Activated T-helper 2 cell treated with anti-CD3 and anti-CD28 coated beads, Interferon-gamma antibody, Interleukin-2, Interleukin-4, amounts not matched to agents 10 μg/mL and 5 μg/mL and 100 μg/mL, durations not matched to agents 14 hours and 24 hours and 36 hours (primary cell): ENCODE results near the gene CD9. TPM values are rescaled to one million over a fixed set of nuclear protein-coding genes. Genes with fewer than 3 reads are reported as not detected.

Experiments used
- DNase-seq: peaks from one replicate; pipeline ENCODE4 v3.0.0; 2021; ENCODE audit warnings: low spot score
- H3K27ac Mint-ChIP-seq: one replicate; pipeline ENCODE4 v1.8.0; 2021; ENCODE audit warnings: mixed read lengths
- H3K27me3 Mint-ChIP-seq: one replicate; pipeline ENCODE4 v1.8.0; 2021; ENCODE audit warnings: low read depth, mixed read lengths
- H3K36me3 Mint-ChIP-seq: one replicate; pipeline ENCODE4 v1.8.0; 2021; ENCODE audit warnings: low read depth, mixed read lengths
- H3K4me1 Mint-ChIP-seq: one replicate; pipeline ENCODE4 v1.8.0; 2021; ENCODE audit warnings: low read depth, mixed read lengths
- H3K4me3 Mint-ChIP-seq: one replicate; pipeline ENCODE4 v1.8.0; 2021; ENCODE audit warnings: low read depth, mild to moderate bottlenecking, moderate library complexity, mixed read lengths
- H3K9me3 Mint-ChIP-seq: one replicate; pipeline ENCODE4 v1.8.0; 2021; ENCODE audit warnings: mixed read lengths
- intact Hi-C: fragments of 100-400 bp; cut with micrococcal nuclease; formaldehyde crosslinking; loops from one replicate; pipeline ENCODE4 v1.15.1; 2023
- total RNA-seq: library from RNA; stranded (reverse); gene quantifications from 2 replicates; pipeline ENCODE4 v1.2.3, GENCODE V29; 2022

The CD9 gene
- total RNA-seq, 1 donor from 2014 or later: 24.8 TPM

GRCh38 chr12:6233121-6233971 is 33.1 kb downstream of the CD9 start:
- no peak overlapping the region for H3K4me3 Mint-ChIP-seq
- H3K27ac Mint-ChIP-seq: no peak overlapping the region
- no peak for DNase-seq
- H3K4me1 Mint-ChIP-seq: peaks cover 22% of the 10 kb centered on the region
- intact Hi-C loops: loop anchor here (5.0 kb wide), 1 partner anchor 34 kb away; no protein-coding TSS in a partner anchor
- H3K36me3 Mint-ChIP-seq: no peaks in the 10 kb centered on the region
- H3K9me3 Mint-ChIP-seq: no peaks in the 10 kb centered on the region
- H3K27me3 Mint-ChIP-seq: no peaks in the 10 kb centered on the region

- DNase-seq: no peak
- no peaks in the 10 kb centered on the region for H3K9me3 Mint-ChIP-seq
- no peak overlapping the region for H3K4me3 Mint-ChIP-seq
- H3K27ac Mint-ChIP-seq: no peak overlapping the region
- H3K4me1 Mint-ChIP-seq: peaks cover 22% of the 10 kb centered on the region
- no peaks in the 10 kb centered on the region for H3K27me3 Mint-ChIP-seq
- intact Hi-C loops: loop anchor here (5.0 kb wide), 1 partner anchor 33 kb away; no protein-coding TSS in a partner anchor
- no peaks in the 10 kb centered on the region for H3K36me3 Mint-ChIP-seq
Observed at GRCh38 chr12:6234214-6234613, 34.0 kb downstream of the CD9 start.

- Mint-ChIP-seq H3K36me3 (no peaks in the 10 kb centered on the region), H3K4me1 (peaks cover 20% of the 10 kb centered on the region), H3K4me3 (no peak overlapping the region), H3K27me3 (no peaks in the 10 kb centered on the region), H3K9me3 (no peaks in the 10 kb centered on the region), H3K27ac (no peak overlapping the region)
- DNase-seq: no peak
- intact Hi-C loops: loop anchor here (5.0 kb wide), 1 partner anchor 32 kb away; no protein-coding TSS in a partner anchor
Observed at GRCh38 chr12:6234906-6235305, 34.7 kb downstream of the CD9 start.

- no peaks in the 10 kb centered on the region for H3K36me3 Mint-ChIP-seq
- no peak overlapping the region for H3K4me3 Mint-ChIP-seq
- peaks cover 18% of the 10 kb centered on the region for H3K4me1 Mint-ChIP-seq
- no peak overlapping the region for H3K27ac Mint-ChIP-seq
- no peaks in the 10 kb centered on the region for H3K9me3 Mint-ChIP-seq
- no peaks in the 10 kb centered on the region for H3K27me3 Mint-ChIP-seq
- no peak for DNase-seq
- intact Hi-C loops: no loop called here
Observed at GRCh38 chr12:6235499-6235898, 35.3 kb downstream of the CD9 start.

- H3K4me1 Mint-ChIP-seq: peaks cover 13% of the 10 kb centered on the region
- H3K27ac Mint-ChIP-seq: no peak overlapping the region
- no peaks in the 10 kb centered on the region for H3K27me3 Mint-ChIP-seq
- no peak overlapping the region for H3K4me3 Mint-ChIP-seq
- no peaks in the 10 kb centered on the region for H3K9me3 Mint-ChIP-seq
- no peaks in the 10 kb centered on the region for H3K36me3 Mint-ChIP-seq
- intact Hi-C loops: no loop called here
- no peak for DNase-seq
Observed at GRCh38 chr12:6235906-6236640, 35.9 kb downstream of the CD9 start.

GRCh38 chr12:6236641-6236940 is 36.4 kb downstream of the CD9 start:
- H3K27me3 Mint-ChIP-seq: no peaks in the 10 kb centered on the region
- H3K36me3 Mint-ChIP-seq: no peaks in the 10 kb centered on the region
- intact Hi-C loops: no loop called here

GRCh38 chr12:6237830-6238229 is 37.6 kb downstream of the CD9 start:
- intact Hi-C loops: no loop called here
- DNase-seq: no peak
- H3K27ac Mint-ChIP-seq: no peak overlapping the region
- H3K9me3 Mint-ChIP-seq: no peaks in the 10 kb centered on the region
- H3K4me1 Mint-ChIP-seq: peaks cover 2% of the 10 kb centered on the region
- no peak overlapping the region for H3K4me3 Mint-ChIP-seq
- H3K36me3 Mint-ChIP-seq: no peaks in the 10 kb centered on the region
- H3K27me3 Mint-ChIP-seq: no peaks in the 10 kb centered on the region

More at GRCh38 chr12:6236641-6236940, 36.4 kb downstream of the CD9 start:
- peaks cover 9% of the 10 kb centered on the region for H3K4me1 Mint-ChIP-seq
- no peaks in the 10 kb centered on the region for H3K9me3 Mint-ChIP-seq
- H3K4me3 Mint-ChIP-seq: no peak overlapping the region
- no peak overlapping the region for H3K27ac Mint-ChIP-seq
- no peak for DNase-seq

GRCh38 chr12:6238875-6239274 is 38.7 kb downstream of the CD9 start:
- no peak for DNase-seq
- Mint-ChIP-seq H3K27ac (no peak overlapping the region), H3K36me3 (no peaks in the 10 kb centered on the region), H3K4me3 (no peak overlapping the region), H3K4me1 (peaks cover 2% of the 10 kb centered on the region), H3K9me3 (no peaks in the 10 kb centered on the region), H3K27me3 (no peaks in the 10 kb centered on the region)
- intact Hi-C loops: no loop called here

GRCh38 chr12:6241495-6241894 is 41.3 kb downstream of the CD9 start:
- no peaks in the 10 kb centered on the region for H3K36me3 Mint-ChIP-seq
- no peaks in the 10 kb centered on the region for H3K27me3 Mint-ChIP-seq
- DNase-seq: no peak
- intact Hi-C loops: no loop called here
- H3K4me3 Mint-ChIP-seq: no peak overlapping the region
- H3K27ac Mint-ChIP-seq: no peak overlapping the region
- no peaks in the 10 kb centered on the region for H3K9me3 Mint-ChIP-seq
- no peaks in the 10 kb centered on the region for H3K4me1 Mint-ChIP-seq

GRCh38 chr12:6249580-6249979 is 49.4 kb downstream of the CD9 start:
- Mint-ChIP-seq H3K27ac (no peak overlapping the region), H3K4me3 (no peak overlapping the region), H3K4me1 (no peaks in the 10 kb centered on the region)

GRCh38 chr12:6250343-6250742 is 50.1 kb downstream of the CD9 start:
- intact Hi-C loops: no loop called here
- Mint-ChIP-seq H3K27me3 (peaks cover 2% of the 10 kb centered on the region), H3K4me3 (no peak overlapping the region), H3K9me3 (no peaks in the 10 kb centered on the region), H3K36me3 (no peaks in the 10 kb centered on the region), H3K27ac (no peak overlapping the region), H3K4me1 (no peaks in the 10 kb centered on the region)
- DNase-seq: no peak

More at GRCh38 chr12:6249580-6249979, 49.4 kb downstream of the CD9 start:
- no peaks in the 10 kb centered on the region for H3K36me3 Mint-ChIP-seq
- H3K9me3 Mint-ChIP-seq: no peaks in the 10 kb centered on the region
- no peak for DNase-seq
- peaks cover 2% of the 10 kb centered on the region for H3K27me3 Mint-ChIP-seq
- intact Hi-C loops: no loop called here

- intact Hi-C loops: no loop called here
Observed at GRCh38 chr12:6253278-6253677, 53.1 kb downstream of the CD9 start.

GRCh38 chr12:6254491-6254890 is 54.3 kb downstream of the CD9 start:
- Mint-ChIP-seq H3K4me1 (no peaks in the 10 kb centered on the region), H3K4me3 (no peak overlapping the region), H3K36me3 (no peaks in the 10 kb centered on the region), H3K27me3 (peaks cover 14% of the 10 kb centered on the region), H3K27ac (no peak overlapping the region), H3K9me3 (no peaks in the 10 kb centered on the region)
- DNase-seq: no peak
- intact Hi-C loops: no loop called here

More at GRCh38 chr12:6253278-6253677, 53.1 kb downstream of the CD9 start:
- H3K27me3 Mint-ChIP-seq: peaks cover 8% of the 10 kb centered on the region
- H3K4me3 Mint-ChIP-seq: no peak overlapping the region
- H3K36me3 Mint-ChIP-seq: no peaks in the 10 kb centered on the region
- no peaks in the 10 kb centered on the region for H3K4me1 Mint-ChIP-seq
- H3K27ac Mint-ChIP-seq: no peak overlapping the region
- no peak for DNase-seq
- H3K9me3 Mint-ChIP-seq: no peaks in the 10 kb centered on the region
